Measurements from ENCODE around the gene GAS6. TPM values are rescaled to one million over a fixed set of nuclear protein-coding genes. Genes with fewer than 3 reads are reported as not detected.

The GAS6 gene
- total RNA-seq, 1 experiment from 2014 or later, result 28.1 TPM

DNA sequence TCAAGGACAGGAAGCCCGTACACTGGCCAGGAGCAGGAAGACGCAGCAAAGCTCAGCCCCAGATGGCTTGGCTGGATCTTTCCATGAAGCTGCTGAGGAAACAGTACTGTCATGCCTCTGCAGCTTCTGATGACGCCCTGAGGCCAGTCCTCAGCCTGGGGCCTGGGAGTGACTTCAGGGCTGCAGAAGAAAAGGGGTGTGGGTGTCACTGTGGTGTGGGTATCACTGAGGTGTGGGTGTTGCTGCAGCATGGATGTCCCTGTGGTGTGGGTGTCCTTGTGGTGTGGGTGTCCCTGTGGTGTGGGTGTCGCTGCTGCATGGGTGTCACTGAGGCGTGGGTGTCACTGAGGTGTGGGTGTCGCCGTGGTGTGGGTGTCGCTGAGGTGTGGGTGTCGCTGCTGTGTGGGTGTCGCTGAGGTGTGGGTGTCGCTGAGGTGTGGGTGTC, 12.0 kb upstream of the GAS6 start:
- ChIA-PET CTCF (no interaction called here), POLR2A (no interaction called here)
- TF ChIP-seq SIN3A (IDR thresholded peaks at IDR 0.05; ENCODE audit: borderline replicate concordance, insufficient read depth, low read depth, low read length) (no peak), TCF7L2 (IDR thresholded peaks at IDR 0.05; ENCODE audit: low read depth, low read length) (no peak)
- TF ChIP-seq, protein P1, sequence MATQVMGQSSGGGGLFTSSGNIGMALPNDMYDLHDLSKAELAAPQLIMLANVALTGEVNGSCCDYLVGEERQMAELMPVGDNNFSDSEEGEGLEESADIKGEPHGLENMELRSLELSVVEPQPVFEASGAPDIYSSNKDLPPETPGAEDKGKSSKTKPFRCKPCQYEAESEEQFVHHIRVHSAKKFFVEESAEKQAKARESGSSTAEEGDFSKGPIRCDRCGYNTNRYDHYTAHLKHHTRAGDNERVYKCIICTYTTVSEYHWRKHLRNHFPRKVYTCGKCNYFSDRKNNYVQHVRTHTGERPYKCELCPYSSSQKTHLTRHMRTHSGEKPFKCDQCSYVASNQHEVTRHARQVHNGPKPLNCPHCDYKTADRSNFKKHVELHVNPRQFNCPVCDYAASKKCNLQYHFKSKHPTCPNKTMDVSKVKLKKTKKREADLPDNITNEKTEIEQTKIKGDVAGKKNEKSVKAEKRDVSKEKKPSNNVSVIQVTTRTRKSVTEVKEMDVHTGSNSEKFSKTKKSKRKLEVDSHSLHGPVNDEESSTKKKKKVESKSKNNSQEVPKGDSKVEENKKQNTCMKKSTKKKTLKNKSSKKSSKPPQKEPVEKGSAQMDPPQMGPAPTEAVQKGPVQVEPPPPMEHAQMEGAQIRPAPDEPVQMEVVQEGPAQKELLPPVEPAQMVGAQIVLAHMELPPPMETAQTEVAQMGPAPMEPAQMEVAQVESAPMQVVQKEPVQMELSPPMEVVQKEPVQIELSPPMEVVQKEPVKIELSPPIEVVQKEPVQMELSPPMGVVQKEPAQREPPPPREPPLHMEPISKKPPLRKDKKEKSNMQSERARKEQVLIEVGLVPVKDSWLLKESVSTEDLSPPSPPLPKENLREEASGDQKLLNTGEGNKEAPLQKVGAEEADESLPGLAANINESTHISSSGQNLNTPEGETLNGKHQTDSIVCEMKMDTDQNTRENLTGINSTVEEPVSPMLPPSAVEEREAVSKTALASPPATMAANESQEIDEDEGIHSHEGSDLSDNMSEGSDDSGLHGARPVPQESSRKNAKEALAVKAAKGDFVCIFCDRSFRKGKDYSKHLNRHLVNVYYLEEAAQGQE (IDR thresholded peaks at IDR 0.05; ENCODE audit: insufficient read depth in 1 of 2, low read depth in 2 of 2, low read length in 1 of 2), result no peak
- DNase-seq (ENCODE audit: low read depth, low spot score) (no peak), ATAC-seq (peak; percentile 65)
- no TSS peak for BruUV-seq (replicated peaks)
- in situ Hi-C loops (cut with HindIII; ENCODE audit: low pct_unique_long_range_greater_than_20kb, low sequenced_read_pairs), result no loop called here
- Histone ChIP-seq H3K27me3 (ENCODE audit: control insufficient read depth, insufficient read depth, low read length) (no peaks in the 10 kb centered on the region; the same call in 1 of the 2 replicates), H3K4me3 (ENCODE audit: low read depth in 2 of 2, low read length in 2 of 2) (no peak overlapping the region), H3K27ac (ENCODE audit: low read length) (no peak overlapping the region), H3K9me3 (ENCODE audit: control insufficient read depth, insufficient read depth, low read depth, low read length) (no peaks in the 10 kb centered on the region), H3K4me1 (ENCODE audit: control insufficient read depth, insufficient read depth, low read length) (no peaks in the 10 kb centered on the region), H3K36me3 (ENCODE audit: control insufficient read depth, insufficient read depth, low read length) (no peaks in the 10 kb centered on the region)
- intact Hi-C loops (cut with micrococcal nuclease; ENCODE audit: unreplicated experiment), result no loop called here

DNA sequence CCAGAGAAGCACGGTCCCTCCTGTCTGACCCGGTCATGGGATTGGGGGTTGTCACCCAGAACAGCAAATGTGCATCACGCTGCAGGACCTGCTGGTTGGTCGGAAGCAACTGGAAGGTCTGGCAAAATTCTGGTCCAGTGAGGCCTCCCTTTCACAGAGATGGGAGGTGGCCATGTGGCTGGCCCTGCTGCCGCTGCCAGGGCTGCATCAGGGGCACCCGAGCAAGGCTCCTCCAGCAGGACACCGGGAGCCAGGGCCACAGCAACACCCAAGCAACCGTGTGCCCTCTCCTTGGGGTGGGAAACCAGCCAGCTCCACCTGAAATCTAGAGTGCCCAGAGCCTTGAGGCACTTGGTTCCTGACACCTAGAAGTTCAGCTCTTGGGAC, 11.5 kb upstream of the GAS6 start:
- ATAC-seq, result peak; percentile 45; the same call in 1 of the 2 replicates
- Histone ChIP-seq H3K4me3 (ENCODE audit: low read depth in 2 of 2, low read length in 2 of 2) (no peak overlapping the region), H3K4me1 (ENCODE audit: control insufficient read depth, insufficient read depth, low read length) (no peaks in the 10 kb centered on the region), H3K27me3 (ENCODE audit: control insufficient read depth, insufficient read depth, low read length) (no peaks in the 10 kb centered on the region; the same call in 1 of the 2 replicates), H3K9me3 (ENCODE audit: control insufficient read depth, insufficient read depth, low read depth, low read length) (no peaks in the 10 kb centered on the region), H3K27ac (ENCODE audit: low read length) (no peak overlapping the region), H3K36me3 (ENCODE audit: control insufficient read depth, insufficient read depth, low read length) (no peaks in the 10 kb centered on the region)
- DNase-seq (ENCODE audit: low read depth, low spot score), result no peak
- no TSS peak for BruUV-seq (replicated peaks)
- TF ChIP-seq, protein P2, sequence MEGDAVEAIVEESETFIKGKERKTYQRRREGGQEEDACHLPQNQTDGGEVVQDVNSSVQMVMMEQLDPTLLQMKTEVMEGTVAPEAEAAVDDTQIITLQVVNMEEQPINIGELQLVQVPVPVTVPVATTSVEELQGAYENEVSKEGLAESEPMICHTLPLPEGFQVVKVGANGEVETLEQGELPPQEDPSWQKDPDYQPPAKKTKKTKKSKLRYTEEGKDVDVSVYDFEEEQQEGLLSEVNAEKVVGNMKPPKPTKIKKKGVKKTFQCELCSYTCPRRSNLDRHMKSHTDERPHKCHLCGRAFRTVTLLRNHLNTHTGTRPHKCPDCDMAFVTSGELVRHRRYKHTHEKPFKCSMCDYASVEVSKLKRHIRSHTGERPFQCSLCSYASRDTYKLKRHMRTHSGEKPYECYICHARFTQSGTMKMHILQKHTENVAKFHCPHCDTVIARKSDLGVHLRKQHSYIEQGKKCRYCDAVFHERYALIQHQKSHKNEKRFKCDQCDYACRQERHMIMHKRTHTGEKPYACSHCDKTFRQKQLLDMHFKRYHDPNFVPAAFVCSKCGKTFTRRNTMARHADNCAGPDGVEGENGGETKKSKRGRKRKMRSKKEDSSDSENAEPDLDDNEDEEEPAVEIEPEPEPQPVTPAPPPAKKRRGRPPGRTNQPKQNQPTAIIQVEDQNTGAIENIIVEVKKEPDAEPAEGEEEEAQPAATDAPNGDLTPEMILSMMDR (IDR thresholded peaks at IDR 0.05), result no peak
- TF ChIP-seq POLR2AphosphoS5 (IDR thresholded peaks at IDR 0.05; ENCODE audit: low read depth, low read length), result no peak
- TF ChIP-seq SIN3A (IDR thresholded peaks at IDR 0.05; ENCODE audit: borderline replicate concordance, insufficient read depth, low read depth, low read length), result no peak
- TF ChIP-seq TCF7L2 (IDR thresholded peaks at IDR 0.05; ENCODE audit: low read depth, low read length), result no peak
- TF ChIP-seq, protein P1 (IDR thresholded peaks at IDR 0.05; ENCODE audit: insufficient read depth in 1 of 2, low read depth in 2 of 2, low read length in 1 of 2), result no peak
- POLR2A ChIA-PET, result no interaction called here
- CTCF ChIA-PET, result no interaction called here
- in situ Hi-C loops (cut with HindIII; ENCODE audit: low pct_unique_long_range_greater_than_20kb, low sequenced_read_pairs), result no loop called here
- intact Hi-C loops (cut with micrococcal nuclease; ENCODE audit: unreplicated experiment), result no loop called here
